ENCODE data around the gene SLC29A4.
"Not testable (repeated sequence)": the region's sequence is repeated elsewhere in the genome, so short reads cannot be mapped to it uniquely, and the experiment has no call there.

Gene SLC29A4

DNA sequence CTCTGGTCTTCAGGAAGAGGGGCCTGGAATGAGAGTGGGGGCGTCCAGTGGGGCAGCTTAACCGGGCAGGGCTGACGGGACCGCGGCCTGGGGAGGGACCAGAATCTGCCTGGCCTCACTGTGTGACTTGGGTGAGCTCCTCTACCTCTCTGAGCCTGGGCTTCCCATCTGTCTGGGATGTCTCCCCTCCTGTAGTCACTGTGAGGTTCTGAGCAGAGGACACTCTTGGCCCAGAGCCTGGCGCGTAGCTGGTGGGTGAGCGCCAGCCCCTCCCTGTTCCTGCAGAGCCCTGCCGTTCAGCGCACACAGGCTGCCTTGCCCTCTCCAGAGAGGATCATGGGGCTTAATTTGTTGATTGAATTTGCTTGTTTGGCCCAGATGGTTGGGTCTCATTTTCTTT, 7.2 kb upstream of the SLC29A4 start:
- DNase-seq: not testable (repeated sequence)

DNA sequence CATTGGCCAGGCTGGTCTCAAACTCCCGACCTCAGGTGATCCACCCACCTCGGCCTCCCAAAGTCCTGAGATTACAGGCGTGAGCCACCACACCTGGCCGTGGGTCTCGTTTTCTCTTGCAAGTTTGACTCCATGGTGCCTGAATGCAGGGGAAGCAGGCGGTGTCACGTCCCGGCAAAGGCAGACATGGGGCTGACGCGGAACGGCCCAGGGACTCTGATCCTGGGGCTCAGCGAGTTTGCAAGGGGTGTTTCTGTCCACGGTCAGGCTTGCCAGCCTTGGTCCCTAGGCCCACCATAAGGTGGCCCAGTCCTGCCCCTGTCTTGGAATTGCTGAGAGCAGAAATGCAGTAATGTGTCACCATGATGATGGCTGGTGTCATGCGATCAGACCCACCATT, 6.6 kb upstream of the SLC29A4 start:
- DNase-seq: not testable (repeated sequence)

DNA sequence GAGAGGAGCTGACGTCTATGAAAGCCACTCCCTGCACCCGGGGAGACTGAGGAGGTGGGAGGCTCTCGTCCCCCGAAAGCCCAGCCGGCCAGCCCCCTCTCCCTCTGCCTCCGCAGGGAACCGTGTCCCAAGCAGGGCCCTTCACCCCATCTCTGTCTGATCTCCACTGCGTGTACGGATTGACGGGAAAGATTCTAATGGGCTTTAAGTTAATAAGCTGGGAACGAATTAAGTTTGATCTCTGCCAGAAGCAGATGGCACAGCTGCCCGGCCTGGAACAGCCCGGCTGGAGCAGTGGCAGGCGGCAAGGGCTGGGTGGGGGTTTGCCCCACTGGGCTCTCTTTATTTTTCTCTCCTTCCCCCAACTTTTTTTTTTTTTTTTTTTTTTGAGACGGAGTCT, 6.1 kb upstream of the SLC29A4 start:
- no peak for DNase-seq

DNA sequence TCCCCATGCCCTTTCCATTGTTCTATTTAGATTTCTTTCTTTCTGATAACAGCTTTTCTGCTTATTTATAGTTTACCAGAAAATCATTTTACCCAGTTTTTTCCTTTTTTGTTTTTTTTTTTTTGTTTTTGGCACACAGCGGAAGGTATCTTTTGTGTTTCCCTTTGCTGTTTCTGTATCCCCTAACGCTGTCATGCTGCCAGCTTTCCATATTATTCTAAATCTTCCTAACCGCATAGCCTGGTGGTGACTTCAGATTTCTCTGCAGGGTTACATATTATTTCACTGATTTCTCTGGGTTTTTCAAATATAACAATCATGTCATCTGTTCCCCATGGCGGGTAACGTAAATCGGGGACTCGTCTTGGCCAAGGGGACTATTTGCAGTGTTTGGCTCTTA, 4.0 kb upstream of the SLC29A4 start:
- DNase-seq: no peak

DNA sequence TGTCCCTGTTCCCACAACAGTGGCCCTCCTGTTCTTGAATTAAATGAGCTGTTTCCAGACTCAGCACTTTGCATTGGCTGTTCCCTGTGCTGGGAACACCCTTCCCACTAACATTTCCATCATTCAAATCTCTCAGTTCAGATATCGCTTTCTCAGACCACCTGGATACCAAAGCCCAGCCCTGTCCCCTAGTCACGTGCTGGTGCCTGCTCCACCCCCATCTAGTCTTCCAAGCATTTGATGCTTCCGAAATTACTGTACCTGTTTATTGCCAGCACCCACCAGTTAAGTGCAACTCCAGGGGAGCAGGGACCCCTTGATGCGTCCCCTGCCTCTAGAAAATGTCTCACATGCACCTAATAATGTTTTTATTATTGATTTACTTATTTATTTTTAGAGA, 3.0 kb upstream of the SLC29A4 start:
- DNase-seq: no peak

DNA sequence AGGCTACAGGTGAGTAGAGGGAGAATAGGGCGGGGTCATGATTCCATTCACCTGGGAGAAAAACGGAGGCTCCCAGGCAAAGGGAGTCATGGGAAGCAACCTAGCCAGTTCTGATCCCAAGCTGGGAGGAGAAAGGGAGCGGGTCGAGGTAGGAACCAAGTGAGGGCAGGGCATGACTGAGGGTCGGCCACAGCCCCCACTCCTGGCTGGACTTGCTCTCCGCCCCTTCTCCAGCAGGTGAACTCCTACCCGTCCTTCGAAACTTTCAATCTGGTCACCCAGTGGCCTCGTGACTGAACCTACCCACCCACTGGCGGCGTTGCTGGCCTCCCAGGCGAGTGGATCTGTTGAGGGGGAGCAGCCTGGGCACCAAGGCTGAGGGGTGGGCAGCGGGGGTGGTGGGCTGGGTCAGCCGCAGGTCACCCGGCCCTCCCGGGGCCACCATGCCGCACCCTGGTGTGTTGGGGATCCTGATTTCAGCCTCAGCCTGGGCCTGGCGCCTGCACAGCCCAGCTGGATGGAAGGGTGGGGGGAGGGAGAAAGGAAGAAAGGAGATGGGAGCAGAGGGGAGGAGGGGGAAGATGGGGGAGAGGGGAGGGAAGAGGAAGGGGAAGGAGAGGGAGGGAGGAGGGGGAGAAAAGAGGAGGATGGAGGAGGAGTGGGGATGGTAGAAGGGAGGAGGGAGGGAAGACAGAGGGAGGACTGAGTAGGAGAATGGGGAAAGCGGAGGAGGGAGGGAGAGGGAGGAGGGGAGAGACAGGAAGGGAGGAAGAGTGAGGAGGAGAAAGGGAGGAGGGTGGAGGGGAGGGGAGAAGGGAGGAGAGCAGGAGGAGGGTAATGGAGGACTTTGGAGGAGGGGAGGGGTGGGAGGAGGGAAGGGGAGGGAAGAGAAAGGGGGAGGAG, 894 bp upstream of the SLC29A4 start:
- not testable (repeated sequence) for DNase-seq

DNA sequence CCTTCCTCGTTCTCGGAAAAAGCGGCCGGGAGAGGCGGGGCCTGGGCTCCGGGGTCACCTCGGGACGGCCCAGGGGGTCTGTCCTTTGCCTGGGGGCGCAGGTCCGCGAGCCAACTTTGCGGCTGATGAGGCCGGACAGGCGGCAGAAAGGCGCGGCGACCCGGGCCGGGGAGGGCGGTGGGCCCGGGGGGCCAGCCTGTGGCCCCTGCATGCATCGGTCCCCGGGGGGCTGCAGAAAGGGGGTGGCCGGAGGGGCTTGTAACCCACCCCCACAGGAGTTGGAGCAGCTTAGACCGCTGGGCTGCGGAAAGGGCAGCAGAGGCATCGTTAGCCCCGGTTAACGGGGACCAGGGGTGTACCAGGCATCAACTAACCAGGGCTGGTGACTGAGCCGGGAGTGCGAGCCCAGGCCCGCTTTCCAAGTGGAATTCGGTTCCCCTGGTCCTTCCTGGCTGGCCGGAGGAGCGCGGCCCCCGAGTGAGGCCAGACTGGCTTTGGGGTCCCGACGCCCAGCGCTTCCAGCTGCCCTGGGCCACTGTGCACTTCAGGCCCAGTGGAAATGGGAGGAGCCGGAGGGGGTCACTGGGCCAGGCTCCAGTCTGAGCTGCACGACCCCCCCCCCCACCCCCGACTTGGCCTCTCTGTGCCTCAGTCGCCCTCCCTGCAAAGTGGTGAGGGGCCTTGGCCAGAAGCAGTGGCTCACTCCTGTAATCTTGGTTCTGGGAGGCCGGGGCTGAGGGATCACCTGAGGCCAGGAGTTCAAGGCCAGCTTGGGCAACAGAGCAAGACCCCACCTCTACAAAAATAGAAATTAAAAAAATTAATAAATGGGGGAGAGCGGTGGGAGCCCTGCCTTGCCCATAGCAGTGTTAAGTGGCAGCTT, 919 bp downstream of the SLC29A4 start:
- DNase-seq: no peak

DNA sequence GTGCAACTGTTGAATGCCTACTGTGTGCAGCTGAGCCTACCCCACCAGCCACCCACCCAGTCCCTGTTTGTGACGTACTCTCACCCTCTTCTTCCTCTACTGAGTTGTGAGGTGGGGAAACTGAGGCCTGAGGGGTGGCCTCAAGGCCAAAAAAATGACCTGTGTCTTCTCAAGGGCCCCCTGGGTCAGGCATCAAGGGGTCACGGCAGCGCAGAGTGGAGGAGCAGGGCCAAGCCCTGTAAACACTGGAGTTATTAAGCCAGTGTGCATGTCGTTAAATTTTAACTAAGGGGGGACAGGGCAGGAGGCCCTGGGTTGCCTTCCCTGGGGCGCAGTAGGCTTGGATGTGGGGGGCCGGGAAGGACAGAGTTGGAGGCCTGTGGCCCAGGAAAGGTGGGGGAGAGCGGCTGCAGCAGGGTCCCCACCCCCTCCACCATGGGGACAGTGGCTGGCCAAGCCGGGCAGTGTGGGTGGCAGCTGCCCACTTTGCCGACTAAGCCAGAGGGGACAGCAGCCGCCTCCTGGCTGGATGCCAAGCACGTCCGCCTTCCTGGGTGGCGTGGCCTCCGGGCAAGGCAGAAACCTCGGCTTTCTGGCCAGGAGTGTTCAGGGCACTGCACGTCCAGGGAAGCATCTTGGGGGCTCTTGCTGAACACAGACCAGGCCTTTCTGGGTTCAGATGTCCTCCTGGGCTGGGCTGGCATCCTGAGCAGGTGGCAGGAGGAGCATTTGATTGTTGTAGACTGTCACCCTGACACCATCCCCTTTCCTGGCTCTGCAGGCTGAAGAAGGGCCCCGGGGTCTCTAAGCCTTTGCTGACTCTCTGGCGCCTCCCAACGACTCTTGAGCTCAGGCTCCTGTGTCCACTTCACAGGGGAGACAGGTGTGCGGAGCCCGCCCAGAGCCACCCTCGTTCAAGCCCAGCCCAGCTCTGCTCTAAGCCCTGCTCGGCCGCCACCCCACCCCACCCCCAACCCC, 1.9 kb downstream of the SLC29A4 start:
- DNase-seq: peak in 1 of 2 donors; percentile 16

DNA sequence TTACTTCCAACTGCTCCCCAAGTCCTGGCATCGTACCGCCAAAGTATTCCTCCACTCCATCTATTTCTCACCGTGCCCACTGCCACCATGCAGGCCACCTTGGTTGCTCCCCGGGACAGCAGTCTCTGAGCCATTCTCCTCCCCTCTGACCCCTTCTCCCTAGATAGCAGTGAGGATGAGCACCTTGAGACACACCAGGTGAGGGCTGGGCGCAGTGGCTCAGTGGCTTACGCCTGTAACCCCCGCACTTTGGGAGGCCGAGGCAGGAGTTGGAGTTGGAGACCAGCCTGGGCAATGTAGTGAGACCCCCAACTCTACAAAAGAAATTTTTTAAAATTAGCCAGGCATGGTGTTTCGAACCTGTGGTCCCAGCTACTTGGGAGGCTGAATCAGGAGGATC, 4.2 kb downstream of the SLC29A4 start:
- no peak for DNase-seq

DNA sequence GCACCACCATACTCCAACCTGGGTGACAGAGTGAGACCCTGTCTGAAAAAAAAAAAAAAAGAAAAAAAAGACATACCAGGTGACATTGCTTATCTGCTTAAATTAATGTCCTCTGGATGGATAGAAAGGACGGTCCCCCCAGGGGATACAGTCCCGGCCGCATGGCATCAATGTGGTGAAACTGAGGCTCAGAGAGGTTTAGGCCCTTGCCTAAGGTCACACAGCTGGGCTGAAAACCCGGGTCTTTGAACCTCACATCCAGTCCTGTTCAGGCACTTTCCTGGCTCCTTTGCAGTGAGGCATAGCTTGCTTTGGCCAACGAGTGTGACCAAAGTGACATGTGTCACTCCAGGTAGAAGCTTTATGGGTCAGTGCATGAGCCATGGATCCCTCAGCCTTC, 4.6 kb downstream of the SLC29A4 start:
- DNase-seq: not testable (repeated sequence)

DNA sequence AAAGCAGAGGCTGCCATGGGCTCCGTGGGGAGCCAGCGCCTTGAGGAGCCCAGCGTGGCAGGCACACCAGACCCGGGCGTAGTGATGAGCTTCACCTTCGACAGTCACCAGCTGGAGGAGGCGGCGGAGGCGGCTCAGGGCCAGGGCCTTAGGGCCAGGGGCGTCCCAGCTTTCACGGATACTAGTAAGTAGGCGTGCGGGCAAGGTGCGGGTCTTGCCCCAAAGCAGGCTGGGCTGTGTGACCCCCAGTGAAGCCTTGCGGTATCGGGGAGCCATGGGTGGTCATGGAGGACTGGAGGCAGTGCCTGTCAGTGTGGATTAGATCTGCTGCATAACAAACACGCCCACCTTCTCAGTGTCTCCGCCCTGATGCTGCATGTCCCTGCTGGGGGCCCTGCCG, 5.1 kb downstream of the SLC29A4 start:
- no peak for DNase-seq

DNA sequence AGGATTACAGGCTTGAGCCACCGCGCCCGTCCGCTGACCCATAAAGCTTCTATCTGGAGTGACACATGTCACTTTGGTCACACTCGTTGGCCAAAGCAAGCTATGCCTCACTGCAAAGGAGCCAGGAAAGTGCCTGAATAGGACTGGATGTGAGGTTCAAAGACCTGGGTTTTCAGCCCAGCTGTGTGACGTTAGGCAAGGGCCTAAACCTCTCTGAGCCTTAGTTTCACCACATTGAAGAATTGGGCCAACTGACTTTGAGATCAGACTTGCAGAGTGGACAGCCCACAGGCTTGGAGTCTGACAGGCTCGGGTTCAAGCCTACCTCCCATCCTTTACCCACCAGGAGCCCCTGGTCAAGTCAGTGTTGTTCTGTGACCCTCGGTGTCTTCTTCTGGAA, 5.8 kb downstream of the SLC29A4 start:
- not testable (repeated sequence) for DNase-seq

DNA sequence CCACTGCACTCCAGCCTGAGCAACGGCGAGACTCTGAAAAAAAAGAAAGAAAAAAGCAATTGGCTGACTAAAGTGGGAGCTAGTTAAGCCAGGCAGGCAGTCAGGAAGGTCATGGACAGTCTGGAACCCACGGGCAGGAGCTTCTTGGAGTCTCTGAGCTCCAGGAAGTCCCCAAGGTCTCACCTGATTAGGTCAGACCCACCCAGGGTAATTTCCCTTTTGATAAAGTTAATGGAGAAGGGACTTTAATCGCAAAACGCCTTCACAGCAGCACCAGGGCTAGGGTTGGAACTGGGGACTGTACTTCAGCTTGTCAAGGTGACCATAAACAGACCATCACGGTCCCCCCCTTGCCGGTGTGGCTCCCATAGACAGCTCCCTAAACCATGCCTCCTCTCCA, 6.6 kb downstream of the SLC29A4 start:
- DNase-seq: no peak

DNA sequence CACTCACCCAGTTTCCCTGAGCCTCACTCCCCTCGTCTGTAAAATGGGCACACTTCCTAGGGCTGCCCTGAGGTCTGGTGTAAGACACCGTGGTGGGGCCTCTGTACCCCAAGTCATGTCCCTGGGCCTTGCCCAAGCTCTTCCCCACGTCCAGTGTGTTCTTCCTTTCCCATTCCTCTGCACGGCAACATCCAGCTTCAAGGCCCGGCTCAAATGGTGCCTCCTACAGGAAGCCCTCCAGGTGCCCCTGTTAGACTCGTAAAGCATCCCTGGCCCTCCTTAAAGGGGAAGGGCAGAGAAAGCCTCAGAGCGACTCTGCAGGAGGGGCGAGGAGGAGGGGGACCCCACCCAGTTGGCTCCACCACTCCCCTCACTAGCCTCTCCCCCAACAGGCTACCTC, 8.6 kb downstream of the SLC29A4 start:
- no peak for DNase-seq

DNA sequence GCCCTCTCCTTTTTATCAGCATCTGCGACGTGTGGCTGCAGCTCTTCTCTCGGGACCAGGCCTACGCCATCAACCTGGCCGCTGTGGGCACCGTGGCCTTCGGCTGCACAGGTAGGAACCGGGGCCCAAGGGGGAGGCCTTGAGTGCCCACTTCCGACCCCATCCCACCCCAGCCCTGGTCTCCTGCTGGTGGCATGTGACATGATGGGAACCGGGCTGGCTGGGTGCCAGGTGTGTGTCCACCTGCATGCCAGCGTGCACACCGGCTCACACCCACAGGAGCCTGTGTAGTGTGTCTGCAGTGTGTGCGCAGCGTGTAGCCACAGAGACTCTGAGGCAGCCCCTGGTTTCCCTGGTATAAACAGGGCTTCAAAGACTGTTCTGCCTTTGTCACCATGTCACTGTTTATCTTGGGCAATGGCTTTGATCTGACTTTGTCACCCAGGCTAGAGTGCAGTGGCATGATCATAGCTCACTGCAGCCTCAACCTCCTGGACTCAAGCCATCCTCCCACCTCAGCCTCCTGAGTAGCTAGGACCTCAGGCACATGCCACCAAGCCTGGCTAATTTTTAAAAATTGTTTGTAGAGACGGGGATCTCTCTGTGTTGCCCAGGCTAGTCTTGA, 9.1 kb downstream of the SLC29A4 start:
- DNase-seq: not testable (repeated sequence)

DNA sequence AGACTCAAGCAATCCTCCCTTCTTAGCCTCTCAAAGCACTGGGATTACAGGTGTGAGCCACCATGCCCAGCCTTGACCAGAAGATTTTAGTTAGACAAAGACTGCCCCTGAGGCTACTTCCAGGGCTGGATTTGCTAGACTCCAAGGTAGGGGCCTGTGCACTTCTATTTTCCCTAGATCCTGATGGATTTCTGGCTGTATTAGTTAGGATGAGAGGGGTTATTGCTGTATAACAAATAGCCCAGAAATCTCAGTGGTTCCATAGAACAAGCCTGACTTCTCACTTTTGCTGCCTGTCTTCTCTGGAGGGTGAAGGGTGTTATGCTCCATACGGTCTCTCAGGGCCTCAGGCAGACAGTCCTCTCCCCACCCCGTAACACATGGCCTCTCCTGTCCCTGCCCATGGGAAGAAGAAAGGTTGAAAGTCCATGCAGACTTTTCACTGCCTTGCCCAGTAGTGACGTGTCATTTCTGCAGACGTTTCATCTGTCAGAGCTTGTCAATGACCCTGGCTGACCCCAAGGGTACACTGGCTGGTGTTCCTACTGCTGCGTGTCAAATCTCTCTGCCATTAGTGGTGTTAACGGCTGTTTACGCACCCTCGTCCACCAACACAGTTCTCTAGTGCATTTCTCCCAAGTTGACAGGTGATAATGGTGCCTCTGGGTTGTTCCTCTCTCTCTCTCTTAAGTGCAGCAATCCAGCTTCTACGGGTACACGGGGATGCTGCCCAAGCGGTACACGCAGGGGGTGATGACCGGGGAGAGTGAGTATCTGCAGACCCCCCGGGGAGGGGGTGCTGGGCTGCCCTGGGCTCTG, 11.6 kb downstream of the SLC29A4 start:
- no peak for DNase-seq

DNA sequence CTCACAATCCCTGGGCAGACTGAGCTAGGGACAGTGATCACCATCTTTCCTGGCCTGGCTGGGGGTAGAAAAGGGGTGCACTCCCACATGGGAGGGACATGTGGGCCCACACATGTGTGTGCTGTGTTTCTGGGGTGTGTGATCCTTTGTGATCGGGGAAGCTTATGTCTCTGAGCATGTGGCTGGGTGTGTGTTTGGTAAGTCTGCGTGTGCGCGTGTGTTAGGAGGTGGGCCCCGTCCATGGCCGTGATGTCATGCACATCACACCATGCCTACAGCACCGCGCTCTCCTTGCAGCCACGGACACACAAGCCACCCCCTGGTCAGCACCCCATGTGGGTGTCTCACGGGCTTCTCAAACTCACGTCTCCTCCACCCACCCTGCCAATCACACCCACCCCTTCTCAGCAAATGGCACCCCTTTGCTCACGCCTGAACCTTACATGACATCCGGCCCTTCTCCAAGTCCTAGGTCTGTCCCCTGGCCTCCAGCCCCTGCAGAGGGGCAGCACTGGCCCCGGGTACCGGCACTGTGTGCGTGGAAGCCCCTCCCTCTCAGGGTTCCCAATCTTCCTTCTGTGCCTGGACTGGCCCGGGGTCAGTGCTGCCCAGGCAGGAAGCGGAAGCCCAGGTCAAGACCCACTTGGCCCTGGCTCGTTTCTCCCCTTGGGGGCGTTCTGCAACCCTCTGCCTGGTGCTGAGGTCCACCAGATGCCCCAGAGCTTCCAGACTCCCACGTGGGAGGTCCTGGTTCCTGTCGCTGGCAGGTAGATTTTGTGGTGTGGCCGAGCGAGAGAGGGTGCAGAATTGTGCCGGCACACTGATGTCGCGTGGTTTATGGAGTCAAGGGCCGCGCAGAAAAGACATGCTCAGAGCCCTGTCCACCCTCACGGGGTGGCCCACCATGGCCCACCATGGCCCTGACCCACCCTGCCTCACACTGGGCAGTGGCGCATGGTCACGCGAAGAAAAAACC, 12.6 kb downstream of the SLC29A4 start:
- no peak for DNase-seq

DNA sequence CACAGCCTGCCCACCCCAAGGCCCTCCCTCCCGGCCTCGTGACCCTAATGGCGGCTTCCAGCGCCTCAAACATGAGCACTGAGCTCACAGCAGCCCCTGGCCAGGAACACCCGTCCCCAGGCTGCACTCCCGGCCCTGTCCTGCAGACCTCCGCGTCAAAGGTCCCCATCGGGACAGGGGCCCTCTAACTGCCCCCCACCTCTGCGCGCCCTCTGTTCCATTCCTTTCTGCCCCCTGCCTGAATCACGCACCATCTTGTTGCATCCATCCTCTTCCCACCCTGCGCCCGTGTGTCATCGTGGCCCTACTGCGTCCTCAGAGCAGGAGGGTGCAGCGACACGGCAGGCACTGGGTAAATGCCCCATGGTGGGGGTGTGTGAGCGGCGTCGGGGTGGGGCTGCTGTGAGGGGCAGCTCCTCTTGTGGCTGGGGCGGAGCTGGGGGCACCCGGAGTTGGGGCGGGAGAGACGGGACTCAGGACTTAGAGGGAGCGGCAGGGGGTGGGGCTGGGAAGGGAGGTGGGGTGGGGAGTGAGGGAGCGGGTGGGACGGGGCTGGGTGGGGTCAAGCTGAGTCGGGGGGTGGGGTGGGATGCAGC, 13.4 kb downstream of the SLC29A4 start:
- no peak for DNase-seq

DNA sequence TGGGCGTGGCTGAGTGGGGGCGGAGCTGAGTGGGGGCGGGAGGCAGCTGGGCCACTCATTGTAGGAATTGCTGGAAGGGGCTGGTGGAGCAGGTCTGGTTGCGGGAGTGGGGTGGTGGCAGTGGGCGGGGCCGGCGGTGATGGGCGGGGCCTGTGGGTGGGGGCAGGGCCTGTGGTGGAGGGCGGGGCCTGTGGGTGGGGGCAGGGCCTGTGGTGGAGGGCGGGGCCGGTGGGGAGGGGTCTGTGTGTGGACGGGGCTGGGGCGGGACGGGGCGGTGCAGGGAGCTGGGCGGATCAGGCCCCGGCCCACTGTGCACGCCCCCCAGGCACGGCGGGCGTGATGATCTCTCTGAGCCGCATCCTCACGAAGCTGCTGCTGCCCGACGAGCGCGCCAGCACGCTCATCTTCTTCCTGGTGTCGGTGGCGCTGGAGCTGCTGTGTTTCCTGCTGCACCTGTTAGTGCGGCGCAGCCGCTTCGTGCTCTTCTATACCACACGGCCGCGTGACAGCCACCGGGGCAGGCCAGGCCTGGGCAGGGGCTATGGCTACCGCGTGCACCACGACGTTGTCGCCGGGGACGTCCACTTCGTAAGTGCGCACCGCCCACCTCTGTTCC, 14.0 kb downstream of the SLC29A4 start:
- no peak for DNase-seq

Measured in inflammatory macrophage treated with lipopolysaccharide for 1 hour (primary cell).